ENCODE results near the gene ZNF804B.

The ZNF804B gene

DNA sequence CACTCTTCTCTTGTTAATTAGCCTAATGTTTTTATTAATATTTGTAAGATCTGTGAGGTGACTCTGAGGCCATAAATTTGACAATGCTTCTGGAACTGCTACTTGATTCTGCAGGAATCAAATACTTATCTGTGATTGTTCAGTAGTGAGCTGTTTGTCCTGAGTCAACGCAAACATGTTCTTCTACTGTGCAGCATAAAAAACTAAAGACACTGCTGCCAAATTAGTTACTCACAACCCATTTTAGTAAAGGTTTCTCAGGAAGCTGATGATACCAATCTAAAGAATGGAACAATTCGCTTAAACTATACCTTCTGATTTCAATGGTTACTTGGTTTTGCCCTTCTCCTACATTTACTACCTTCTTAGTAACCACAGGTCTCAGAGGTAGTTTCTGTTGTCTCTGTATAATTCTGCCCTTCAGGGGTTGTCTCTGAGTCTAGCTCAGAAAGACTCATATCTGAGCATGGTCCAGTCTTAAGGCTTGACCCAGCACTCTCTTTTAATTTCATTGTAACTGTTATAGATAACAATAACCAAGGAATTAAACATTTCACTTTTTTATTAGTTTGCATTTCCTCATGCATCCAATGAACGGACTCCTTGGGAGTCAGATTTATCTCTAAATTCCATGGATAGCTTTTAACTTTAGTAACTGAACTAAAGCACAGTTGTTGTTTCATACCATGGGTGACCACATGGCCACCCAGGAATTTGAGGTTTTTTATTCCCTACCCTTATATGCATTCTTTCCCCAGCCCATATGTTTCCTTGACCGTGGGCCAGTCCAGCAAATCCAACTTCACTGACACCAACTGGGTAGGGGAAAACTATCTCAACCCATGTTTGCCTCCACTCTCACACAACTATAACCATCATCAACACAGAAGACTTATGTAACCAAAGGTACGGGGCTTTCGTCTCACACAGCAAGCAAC lies 345.5 kb downstream of the ZNF804B start:
- no peak for DNase-seq (ENCODE audit: insufficient read length)
- no peak for FAIRE-seq
- TF ChIP-seq POLR2AphosphoS5 (IDR thresholded peaks at IDR 0.05; ENCODE audit: low read depth, low read length): no peak
- no peak for TF ChIP-seq POLR2A (IDR thresholded peaks at IDR 0.05; ENCODE audit: low read depth, low read length)
- no peak for TF ChIP-seq TAF1 (IDR thresholded peaks at IDR 0.05; ENCODE audit: borderline replicate concordance, low read depth, low read length)

DNA sequence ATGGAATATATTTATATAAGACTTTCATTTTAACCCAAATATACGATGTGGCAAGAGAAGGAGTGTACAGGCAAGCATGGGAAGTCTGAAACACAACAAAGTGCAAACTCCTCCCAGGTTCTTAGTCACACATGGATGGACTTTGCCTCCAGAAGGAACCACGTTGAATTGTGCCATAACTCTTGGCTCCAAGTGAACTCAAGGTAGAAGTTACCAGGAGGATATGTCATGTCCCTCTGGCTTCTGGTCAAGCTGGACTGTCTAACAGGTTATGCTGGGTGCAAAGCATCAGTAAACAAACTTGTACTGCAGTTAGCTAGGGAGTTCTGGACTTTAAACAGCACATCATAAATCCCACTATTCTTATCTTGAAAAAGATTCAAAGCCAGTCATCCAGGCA lies 364.4 kb downstream of the ZNF804B start:
- FAIRE-seq: no peak
- no peak for TF ChIP-seq POLR2AphosphoS5 (IDR thresholded peaks at IDR 0.05; ENCODE audit: low read depth, low read length)
- no peak for TF ChIP-seq POLR2A (IDR thresholded peaks at IDR 0.05; ENCODE audit: low read depth, low read length)
- no peak for TF ChIP-seq TAF1 (IDR thresholded peaks at IDR 0.05; ENCODE audit: borderline replicate concordance, low read depth, low read length)

GRCh38 chr7:89129600-89130375 lies 370.3 kb downstream of the ZNF804B start:
- TF ChIP-seq POLR2AphosphoS5 (IDR thresholded peaks at IDR 0.05; ENCODE audit: low read depth, low read length): no peak
- TF ChIP-seq POLR2A (IDR thresholded peaks at IDR 0.05; ENCODE audit: low read depth, low read length): no peak
- no peak for TF ChIP-seq TAF1 (IDR thresholded peaks at IDR 0.05; ENCODE audit: borderline replicate concordance, low read depth, low read length)
- DNase-seq (ENCODE audit: insufficient read length) (no peak), FAIRE-seq (no peak)

More for the DNA sequence above, 364.4 kb downstream of the ZNF804B start:
- no peak for DNase-seq (ENCODE audit: insufficient read length)

DNA sequence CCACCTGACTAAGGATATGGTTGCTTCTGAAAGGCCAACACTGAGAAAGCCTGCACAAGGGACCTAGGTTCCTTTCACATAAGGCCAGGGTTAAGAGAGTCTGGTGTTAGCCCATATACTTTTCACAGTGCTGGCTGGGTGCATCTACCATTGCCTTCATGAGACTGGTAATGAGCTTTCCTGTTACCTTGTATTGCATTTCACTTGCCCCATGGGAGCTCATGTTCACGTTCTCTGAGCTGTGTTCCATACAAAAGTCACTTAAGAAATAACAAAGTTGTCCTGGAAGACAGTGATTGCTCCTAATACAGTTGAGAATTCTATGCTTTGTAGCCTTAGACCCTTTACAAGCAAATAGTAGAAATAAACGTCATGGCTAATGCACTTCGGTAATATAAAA lies 373.9 kb downstream of the ZNF804B start:
- TF ChIP-seq TAF1 (IDR thresholded peaks at IDR 0.05; ENCODE audit: borderline replicate concordance, low read depth, low read length) (no peak), POLR2A (IDR thresholded peaks at IDR 0.05; ENCODE audit: low read depth, low read length) (no peak), POLR2AphosphoS5 (IDR thresholded peaks at IDR 0.05; ENCODE audit: low read depth, low read length) (no peak)
- FAIRE-seq (no peak), DNase-seq (ENCODE audit: insufficient read length) (no peak)

- no peak for TF ChIP-seq POLR2A (IDR thresholded peaks at IDR 0.05; ENCODE audit: low read depth, low read length)
- no peak for TF ChIP-seq TAF1 (IDR thresholded peaks at IDR 0.05; ENCODE audit: borderline replicate concordance, low read depth, low read length)
- no peak for TF ChIP-seq POLR2AphosphoS5 (IDR thresholded peaks at IDR 0.05; ENCODE audit: low read depth, low read length)
- no peak for DNase-seq (ENCODE audit: insufficient read length)
Observed at GRCh38 chr7:89133819-89134218, 374.3 kb downstream of the ZNF804B start.

GRCh38 chr7:89145801-89146200 lies 386.3 kb downstream of the ZNF804B start:
- FAIRE-seq (no peak), DNase-seq (ENCODE audit: insufficient read length) (no peak)
- no peak for TF ChIP-seq TAF1 (IDR thresholded peaks at IDR 0.05; ENCODE audit: borderline replicate concordance, low read depth, low read length)
- no peak for TF ChIP-seq POLR2AphosphoS5 (IDR thresholded peaks at IDR 0.05; ENCODE audit: low read depth, low read length)
- TF ChIP-seq POLR2A (IDR thresholded peaks at IDR 0.05; ENCODE audit: low read depth, low read length): no peak

More at GRCh38 chr7:89133819-89134218, 374.3 kb downstream of the ZNF804B start:
- no peak for FAIRE-seq

DNA sequence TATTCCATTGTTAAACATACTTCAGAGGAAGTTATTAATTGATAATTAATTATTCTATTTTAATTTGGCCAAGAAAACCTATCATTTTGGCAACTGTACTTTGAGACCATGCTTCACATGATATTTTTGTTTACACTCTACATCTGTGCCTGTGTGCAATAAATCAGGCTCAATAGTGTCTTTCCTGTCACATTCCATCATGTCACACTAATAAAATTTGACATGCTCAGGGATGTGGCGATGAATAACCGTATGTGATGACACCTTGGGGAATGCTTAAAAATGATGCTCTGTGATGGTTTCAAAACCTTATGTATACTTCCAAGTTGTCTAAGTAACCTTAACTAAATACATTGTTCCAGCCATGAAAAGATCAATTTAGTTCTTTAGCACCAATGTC lies 400.6 kb downstream of the ZNF804B start:
- no peak for TF ChIP-seq POLR2AphosphoS5 (IDR thresholded peaks at IDR 0.05; ENCODE audit: low read depth, low read length)
- TF ChIP-seq TAF1 (IDR thresholded peaks at IDR 0.05; ENCODE audit: borderline replicate concordance, low read depth, low read length): no peak
- TF ChIP-seq POLR2A (IDR thresholded peaks at IDR 0.05; ENCODE audit: low read depth, low read length): no peak
- FAIRE-seq (no peak), DNase-seq (ENCODE audit: insufficient read length) (no peak)

- no peak for TF ChIP-seq TAF1 (IDR thresholded peaks at IDR 0.05; ENCODE audit: borderline replicate concordance, low read depth, low read length)
- TF ChIP-seq POLR2AphosphoS5 (IDR thresholded peaks at IDR 0.05; ENCODE audit: low read depth, low read length): no peak
- TF ChIP-seq POLR2A (IDR thresholded peaks at IDR 0.05; ENCODE audit: low read depth, low read length): no peak
- DNase-seq (ENCODE audit: insufficient read length) (no peak), FAIRE-seq (no peak)
Observed at GRCh38 chr7:89165421-89165820, 405.9 kb downstream of the ZNF804B start.

GRCh38 chr7:89170628-89171027 lies 411.1 kb downstream of the ZNF804B start:
- no peak for FAIRE-seq
- DNase-seq (ENCODE audit: insufficient read length): no peak
- TF ChIP-seq TAF1 (IDR thresholded peaks at IDR 0.05; ENCODE audit: borderline replicate concordance, low read depth, low read length) (no peak), POLR2AphosphoS5 (IDR thresholded peaks at IDR 0.05; ENCODE audit: low read depth, low read length) (no peak)

DNA sequence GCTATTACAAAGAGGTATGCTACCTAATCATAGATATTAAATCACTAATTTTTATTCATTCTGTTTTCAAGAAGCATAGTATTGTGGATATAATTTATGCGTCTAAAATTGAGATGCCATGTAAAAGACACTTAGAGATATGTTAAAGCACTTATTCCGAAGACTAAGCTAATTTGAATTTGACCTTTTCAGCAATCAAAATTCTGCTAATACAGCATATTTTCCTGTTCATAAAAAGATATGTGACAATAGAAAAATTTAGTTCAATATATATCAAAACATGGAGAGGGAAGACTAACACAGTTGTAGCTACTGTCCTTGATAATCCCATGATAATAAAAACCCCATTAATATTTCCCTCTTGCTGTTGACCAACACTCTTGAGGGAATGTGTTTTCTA lies 422.6 kb downstream of the ZNF804B start:
- DNase-seq (ENCODE audit: insufficient read length): no peak
- no peak for FAIRE-seq
- TF ChIP-seq POLR2A (IDR thresholded peaks at IDR 0.05; ENCODE audit: low read depth, low read length) (no peak), POLR2AphosphoS5 (IDR thresholded peaks at IDR 0.05; ENCODE audit: low read depth, low read length) (no peak), TAF1 (IDR thresholded peaks at IDR 0.05; ENCODE audit: borderline replicate concordance, low read depth, low read length) (no peak)

DNA sequence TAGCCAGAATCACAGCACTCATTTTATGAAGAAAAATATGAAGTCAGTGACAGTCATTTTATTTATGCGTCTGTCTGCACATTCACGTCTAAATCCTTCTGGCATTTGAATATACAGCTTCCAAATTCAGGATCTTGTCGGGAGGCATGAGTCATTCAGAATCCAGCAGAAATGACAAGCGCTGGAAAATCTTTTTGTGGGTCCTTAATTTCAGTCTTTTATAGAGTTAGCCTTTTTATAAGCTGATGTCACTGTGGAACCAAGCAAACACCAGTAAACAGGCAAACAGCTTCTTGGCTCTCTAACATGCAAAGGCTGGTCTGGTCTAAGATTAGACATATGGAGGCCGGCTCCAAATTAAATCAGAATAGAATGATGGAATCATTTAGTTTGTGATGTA lies 424.2 kb downstream of the ZNF804B start:
- FAIRE-seq (no peak), DNase-seq (ENCODE audit: insufficient read length) (no peak)
- no peak for TF ChIP-seq POLR2A (IDR thresholded peaks at IDR 0.05; ENCODE audit: low read depth, low read length)
- no peak for TF ChIP-seq POLR2AphosphoS5 (IDR thresholded peaks at IDR 0.05; ENCODE audit: low read depth, low read length)
- TF ChIP-seq TAF1 (IDR thresholded peaks at IDR 0.05; ENCODE audit: borderline replicate concordance, low read depth, low read length): no peak

Data from GM12892 (cell line).